ENCODE measurements around the gene MTM1.

Gene MTM1

DNA sequence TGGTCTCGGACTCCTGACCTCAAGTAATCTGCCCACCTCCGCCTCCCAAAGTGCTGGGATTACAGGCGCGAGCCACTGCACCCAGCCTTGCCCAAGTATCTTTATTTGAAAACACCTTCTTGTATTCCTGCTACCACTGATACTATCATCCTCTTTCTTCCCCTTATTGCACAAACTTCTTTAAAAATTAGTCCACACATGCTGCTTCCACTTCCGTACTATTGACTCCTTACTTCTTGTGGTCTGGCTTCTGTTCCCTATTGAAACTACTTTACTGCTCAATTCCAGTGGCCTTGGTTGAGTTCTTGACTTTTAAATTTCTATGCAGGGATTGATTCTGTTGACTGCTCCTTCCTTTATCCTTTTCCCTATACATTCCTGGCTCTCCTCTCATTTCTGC lies 38.8 kb downstream of the MTM1 start:
- DNase-seq: no peak

DNA sequence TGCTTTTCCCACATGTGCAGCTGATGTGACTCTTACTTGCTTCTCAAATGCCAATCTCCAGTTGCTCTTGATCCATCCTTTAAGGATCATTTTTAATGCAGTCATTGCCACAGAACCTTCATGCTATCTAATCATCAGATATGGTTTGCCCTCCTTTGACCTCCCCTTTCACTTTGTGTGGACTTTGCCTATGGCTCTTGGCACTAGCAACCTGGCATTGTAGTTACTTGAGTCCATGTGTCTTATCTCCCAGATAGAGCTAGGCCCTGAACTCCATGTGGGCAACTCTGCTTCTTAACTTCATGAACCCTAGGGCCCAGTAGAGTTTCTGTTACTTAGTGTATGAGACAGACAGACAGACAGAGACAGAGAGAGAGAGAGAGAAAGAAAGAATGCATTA lies 41.6 kb downstream of the MTM1 start:
- DNase-seq: no peak

DNA sequence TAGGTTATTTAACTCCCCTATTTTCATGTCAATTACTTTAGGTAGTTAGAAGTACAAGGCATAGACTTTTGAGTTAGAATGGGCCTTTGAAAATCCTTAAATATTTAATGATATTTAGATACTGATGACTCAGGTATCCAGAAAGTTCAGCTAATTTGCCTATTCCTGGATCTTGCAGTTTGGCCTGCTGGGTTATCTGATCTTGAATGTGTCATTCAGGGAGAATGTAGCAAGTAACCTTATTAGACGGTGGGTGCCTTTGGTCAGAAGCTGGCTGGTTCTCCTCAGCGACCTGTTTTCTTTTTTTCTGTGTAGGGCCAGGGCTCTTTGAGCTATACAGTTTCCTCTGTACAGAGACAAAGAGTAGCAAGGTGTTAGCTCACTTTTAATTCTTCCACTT lies 42.0 kb downstream of the MTM1 start:
- DNase-seq: no peak

DNA sequence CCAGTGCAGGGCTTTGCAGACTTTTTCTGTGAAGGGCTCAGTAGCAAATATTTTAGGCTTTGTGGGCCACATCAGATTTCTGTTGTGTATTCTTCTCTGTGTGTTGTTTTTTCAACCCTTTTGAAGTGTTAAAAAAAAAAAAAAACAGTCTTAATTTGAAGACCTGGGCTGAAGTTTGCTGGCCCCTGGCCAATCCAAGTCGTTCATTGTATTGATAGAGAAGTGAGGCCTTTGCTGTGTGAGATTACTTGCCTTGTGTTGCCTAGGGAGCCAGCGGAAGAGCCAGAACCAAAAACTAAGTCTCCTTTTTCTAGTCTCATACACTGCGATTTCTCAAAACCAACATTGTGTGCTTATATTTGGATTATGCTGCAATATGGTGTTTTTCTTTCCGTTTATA lies 46.9 kb downstream of the MTM1 start:
- DNase-seq: no peak

DNA sequence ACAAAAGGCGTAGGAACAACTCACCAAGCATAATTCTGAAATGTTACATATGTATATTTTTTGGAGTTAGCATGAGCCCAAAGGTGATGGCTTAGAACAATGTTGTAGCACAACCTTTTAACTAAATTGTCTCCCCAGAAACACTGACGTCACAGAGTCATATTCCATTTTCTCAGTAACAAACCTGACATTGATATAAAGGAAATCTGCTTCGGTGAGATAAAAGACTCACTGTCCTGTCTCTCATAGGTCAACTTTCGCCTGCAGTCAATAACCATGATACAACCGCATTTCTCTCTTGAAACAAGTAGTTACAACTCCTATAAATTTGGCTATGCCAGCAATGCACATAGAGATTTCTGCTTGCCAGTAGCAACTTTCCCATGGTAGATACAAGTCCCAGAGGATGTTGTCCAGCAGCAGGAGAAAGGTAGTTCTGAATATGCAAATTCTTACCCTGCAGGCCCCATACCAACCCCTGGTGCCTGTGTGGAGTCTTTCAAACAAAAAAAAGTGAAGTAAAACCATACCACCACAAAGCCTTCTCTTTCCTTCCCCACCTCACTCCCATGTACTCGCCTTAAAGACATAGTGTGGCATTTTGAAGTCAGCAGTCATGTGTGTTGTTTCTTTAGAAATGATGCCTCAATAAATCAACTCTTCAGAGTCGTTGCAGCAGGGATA lies 47.9 kb downstream of the MTM1 start:
- DNase-seq: no peak

DNA sequence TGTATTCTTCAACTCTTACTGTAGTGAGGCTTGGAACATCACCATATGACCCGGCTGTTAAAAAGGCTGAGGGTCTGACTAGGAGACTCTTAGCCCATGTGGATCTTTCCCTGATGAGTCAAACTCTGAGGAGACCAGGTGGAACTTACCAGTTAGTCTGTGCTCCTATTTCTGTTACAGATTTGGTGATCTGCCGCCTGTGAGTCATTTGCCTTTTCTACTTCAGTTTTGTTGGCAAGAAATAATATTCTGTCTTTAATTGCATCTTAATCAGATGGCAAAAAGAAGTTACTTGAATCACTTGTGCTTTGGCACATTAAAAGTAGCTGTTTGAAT lies 48.4 kb downstream of the MTM1 start:
- no peak for DNase-seq

DNA sequence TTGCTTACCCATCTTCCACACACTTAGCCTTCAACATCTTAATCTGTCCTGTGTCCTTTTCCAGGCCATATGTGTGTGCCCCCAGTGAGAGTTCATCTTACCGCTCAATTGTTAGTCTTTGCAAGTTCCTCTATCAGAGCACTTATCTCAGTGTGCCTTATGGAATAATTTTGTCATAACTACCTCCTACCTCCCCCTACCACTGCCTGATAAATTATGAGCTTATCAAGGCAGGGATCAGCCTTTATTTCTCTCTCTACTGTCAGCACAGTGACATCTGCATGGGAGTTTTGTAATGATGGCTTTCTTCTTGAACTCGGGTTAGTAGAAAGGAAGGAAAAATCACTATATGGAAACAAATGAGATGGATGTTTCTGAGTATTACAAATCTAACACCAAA lies 53.2 kb downstream of the MTM1 start:
- no peak for DNase-seq

DNA sequence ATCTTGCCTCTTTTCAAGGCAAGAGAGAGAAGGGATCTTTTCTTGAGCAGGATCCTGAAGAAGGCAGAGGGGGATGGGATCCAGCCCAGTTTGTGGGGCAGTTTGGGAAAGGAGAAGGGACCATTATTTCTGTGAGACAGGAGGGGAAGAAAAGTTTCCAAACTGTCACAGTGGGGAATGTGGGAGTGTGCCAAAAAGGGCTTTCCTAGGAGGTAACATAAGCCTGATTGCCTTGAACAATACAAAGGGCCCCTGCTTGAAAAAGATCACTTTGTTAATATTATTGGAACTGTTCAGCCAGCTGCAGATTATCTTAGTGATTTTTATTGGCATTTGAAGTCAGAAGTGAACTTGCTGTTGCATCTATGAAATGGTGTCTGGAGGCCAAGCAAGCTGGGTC lies 55.2 kb downstream of the MTM1 start:
- no peak for DNase-seq

DNA sequence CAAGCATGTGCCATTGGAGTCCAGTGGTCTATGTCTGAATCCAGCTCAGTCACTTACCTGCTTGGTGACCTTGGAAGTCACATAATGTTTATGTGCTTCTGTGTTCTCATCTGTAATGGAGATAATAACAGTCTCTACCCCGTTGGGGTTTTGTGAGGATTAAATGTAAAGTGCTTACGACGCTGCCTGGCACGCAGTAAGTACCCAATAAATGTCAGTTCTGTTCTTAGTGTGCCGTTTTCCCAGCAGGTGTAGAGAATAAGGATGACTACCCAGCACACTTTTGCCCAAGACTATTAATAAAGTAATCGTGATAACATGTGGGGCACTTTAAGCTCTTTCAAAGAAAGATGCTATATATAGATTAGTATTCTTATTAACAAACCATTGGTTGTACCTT lies 56.7 kb downstream of the MTM1 start:
- DNase-seq: no peak

DNA sequence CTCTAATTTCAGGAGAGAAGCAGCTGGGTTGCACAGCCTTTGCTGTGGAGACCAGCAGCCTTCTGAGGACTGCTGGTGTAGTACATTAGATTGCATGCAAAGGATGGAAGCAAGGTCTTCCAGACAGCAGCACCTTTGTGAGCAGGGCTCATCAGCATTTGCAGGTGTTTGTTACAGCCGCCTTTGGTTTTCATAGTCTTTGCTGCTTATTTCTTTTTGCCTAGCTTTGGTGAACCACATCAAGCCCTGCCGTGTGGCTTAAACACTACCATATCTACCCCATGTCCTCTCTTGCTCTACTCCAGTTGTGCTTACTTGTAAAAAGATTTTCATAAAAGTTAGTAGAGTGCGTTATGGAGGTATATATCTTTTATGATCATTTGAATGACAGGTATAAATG lies 57.5 kb downstream of the MTM1 start:
- DNase-seq: no peak

DNA sequence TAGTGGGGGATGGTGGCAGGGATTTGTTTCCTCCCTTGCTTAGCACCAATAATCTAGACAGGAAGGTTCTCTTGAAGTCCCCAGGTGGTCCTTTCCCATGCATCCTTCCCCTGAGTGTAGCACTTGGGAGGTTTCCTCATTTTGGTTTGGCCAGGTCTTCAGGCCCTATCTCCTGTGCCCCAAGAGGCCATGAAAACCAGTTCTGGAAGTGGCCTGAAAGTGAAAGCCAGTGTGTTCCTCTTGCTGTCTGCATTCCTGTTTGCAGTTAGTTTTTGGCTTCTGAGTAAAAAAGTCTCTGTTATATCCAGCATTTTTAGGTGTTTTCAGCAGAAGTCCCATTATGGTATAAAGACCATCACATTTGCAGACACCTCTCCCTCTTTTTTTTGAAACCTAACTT lies 59.5 kb downstream of the MTM1 start:
- DNase-seq: no peak

DNA sequence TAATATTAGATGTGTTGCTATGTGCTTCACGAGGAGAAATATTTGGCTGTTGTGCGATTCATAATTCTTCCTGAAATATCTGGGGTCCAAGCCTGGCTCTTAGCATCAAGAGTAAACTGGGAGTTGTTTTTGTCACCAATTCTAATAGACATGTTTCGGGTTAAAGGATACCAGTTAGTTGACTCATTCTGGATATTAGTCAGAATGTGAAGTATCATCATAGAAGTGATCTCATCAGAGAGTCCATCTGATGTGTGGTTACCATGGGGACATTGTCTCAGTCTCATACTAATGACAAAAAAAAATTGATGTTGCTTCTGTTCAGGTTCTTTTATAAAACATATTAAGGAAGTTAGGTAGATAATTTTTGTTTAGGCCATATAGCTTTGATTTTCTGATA lies 67.5 kb downstream of the MTM1 start:
- DNase-seq: no peak

DNA sequence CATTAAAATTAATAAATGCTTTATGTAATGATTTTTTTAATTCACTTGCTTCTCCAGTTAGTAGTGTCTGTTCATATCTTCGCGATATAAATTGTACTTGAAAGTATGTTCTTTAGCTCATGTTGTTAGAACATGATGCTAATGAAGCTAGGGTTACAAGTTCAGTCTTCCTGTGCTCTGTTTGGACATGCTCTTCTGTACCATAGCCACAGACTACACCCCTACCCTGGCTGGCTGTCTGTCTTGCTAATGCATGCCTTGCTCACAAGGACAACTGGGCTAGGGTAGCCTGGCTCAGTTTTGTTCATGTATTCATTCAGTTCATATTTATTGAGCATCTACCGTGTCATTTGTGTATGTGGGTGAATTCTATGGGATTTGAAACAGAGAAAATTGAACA lies 74.0 kb downstream of the MTM1 start:
- no peak for DNase-seq

DNA sequence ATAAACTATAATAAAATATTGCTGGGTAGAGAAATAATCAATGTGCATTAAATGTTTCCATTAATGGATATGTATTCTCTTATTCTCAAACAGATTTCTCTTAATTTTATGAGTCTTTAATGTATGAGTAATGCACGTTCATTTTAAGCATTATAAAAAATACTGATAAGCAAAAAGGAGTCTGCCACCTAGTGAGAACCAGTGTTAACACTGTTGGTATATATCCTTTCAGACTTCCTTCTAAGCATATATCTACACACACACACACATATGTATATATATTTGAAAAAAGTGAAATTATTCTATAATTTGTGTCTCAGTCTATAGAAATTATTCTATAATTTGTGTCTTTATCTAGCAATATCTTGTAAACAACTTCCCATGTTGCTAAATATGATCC lies 74.8 kb downstream of the MTM1 start:
- DNase-seq: no peak

DNA sequence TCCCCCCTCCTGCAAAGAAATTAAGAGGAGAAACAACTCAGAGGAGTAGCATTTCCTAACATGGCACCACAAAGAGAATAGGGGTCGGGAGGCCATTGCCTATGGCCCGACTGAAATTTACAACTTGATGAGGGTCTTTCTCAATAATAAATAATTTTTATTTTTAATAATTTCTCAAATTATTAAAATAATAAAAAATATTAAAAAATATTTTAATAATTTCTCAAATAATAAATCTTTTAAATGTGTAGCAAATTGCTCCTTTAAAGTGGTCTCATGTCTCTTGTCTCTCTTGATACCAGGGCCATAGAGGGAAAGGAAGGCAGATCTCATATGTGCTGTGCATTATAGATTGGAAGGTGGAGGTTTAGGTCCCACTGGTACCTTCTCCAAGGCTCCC lies 75.5 kb downstream of the MTM1 start:
- DNase-seq: no peak

DNA sequence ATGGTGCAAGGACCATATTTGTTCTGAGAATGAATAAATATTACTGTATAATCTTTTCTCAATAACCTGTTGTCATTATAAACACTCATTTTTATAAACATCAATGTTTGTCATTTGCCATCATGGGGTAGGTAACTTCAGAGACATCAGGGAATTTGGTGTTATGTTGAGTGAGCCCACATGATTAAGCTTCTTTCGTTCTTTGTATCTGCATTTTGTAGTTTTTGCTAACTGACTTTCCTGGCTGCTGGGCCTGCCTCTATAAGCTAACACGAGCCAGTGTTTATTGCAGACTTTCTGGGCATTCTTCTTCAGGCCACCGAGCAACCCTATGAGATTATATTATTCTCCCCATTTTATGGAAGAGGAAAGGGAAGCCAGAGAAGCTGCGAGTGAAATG lies 76.0 kb downstream of the MTM1 start:
- no peak for DNase-seq

DNA sequence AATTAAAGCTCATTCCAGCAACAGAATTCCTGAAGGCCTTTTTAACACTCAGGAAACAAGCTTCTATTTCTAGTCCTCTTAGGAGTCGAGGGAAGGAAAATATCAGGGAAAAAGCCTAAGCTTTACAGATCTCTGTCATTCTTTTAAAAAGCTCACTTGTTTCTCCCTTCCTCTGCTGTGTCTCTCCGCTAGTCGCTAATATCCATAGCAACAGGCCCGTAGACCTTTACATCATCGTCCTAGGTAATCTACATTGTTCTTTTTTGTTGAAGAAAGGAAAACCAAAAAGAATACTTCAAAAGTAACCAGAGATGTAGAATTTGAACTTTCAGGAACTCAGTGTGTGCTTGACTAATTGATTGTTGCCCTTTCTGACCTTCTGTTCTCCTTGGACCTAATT lies 78.9 kb downstream of the MTM1 start:
- DNase-seq: no peak

DNA sequence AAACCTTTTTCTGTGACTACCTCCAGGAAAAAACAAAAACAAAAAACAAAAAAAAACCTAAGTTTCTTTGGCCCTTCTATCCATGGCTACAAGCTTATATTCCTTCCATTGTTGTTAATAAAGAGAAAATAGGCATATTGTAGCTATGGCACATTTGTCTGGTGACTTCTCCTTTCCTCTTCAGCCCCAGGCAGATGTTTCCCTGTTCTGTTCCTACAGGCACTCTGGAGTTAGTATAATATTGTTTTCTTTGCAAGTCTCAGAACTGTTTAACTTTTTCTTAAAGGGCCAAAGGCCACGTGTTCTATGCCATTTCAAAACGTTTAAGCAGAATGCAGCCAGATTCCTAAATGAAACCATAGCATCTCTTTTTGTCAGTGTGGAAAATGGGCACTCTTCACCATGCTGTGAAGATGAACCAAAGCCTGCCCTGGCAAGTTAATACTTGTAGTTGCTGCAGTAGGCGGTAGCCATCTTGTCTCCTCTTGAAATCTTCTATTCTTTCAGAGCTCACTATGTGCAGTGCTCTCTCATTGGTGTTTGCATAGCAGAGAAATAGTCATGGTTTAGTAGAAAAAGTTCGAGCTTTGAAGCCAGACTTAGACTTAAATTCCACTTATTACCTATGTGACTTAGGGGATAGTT lies 80.0 kb downstream of the MTM1 start:
- no peak for DNase-seq

DNA sequence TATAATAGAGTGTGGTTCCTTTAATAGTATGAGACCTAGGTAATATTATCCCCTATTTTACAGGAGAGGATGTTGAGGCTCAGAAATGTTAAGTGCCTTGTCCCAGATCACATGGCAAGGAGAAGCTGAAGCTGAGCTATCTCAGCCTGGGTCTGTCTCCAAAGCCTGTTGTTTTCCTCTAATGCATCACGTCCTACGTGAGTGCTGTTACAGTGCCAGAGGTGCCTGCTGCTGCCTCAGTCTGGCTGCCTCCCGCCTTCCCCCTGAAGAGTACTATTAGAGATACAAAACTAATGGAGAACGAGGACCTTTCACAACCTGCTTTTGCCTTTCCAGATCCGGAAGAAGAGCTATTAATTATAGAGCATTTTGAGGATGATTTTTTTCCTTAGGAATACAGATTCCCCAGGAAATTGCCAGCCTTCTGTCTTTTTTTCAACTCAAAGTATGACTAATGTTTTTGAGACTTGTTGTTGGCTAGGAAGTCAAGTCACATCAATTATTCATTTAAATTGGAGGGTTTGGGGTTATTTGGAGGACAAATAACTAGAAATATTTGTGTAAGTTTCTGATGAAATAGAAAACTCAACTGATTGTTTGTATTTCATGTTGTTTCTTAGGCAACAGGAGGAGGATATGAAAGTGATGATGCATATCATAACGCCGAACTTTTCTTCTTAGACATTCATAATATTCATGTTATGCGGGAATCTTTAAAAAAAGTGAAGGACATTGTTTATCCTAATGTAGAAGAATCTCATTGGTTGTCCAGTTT lies 80.9 kb downstream of the MTM1 start:
- no peak for DNase-seq

DNA sequence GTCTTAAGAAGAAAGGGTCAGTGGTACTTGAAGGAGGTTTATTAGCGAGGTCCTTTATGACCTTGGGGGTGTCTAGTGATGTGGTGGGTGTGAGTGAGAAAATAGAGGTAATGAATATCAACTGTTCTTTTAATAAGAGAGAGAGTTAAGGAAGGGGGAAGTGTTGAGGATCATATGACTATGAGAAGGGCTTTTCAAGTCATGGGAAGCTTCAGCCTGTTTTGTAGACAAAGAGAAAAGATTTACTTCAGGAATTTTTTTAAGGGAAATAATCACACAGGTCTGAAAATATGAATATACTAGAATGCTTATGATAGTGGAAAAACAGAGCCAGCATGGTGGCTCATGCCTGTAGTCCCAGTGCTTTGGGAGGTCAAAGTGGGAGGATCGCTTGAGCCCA lies 83.5 kb downstream of the MTM1 start:
- no peak for DNase-seq

DNA sequence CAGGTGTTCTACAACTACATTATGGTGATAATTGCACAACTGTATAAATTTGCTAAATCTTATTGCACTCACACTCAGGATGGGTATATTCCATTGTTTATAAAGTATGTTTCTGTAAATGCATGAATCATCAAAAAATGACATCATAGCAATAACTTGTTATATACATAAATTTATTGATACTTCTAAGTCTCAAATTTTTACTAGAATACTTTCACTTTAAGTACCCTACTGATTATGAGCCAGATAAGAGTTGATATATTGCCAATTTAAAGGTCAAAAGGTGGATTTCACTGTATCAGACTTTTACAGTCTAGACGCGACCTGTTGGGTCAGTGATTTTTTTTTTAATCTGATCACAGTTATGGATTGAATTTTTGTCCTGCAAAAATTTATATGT lies 87.4 kb downstream of the MTM1 start:
- DNase-seq: no peak

DNA sequence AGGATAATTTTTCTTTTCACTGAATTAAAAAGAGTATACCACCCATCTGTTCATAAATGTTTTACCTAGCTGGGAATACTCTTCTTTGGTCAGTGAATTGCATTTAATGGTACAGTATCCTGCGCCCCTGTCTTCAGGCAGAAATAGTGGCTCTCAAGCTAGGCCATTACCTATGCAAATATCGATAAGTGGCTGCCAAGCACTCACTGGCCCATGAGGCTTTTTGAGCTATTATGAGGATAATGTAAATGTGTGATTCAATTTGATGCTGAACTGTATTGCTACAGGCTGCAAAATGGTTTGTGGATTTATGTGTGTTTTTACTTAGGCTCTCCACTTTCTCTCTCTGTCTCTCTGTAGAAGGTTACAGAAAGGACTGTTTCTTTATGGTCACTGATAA lies 94.7 kb downstream of the MTM1 start:
- no peak for DNase-seq

DNA sequence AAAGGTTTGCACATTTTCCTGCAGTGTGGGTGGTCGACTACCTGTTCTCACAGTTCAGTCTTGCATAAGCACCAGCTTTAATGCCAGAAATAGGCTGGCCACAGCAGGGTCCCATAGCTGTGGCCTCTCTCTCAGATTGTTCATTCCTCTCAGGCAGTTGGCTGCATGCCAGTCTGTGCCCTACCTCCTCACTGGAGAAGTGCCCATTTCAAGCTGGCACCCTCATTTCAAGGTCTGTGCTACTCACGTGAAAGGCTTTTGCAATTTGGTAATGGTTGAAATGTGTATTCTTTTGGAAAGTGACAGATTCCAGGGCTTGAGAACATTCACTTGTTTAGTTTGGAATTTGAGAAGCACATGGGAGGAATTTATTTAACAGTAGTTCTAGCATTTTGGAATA lies 95.9 kb downstream of the MTM1 start:
- no peak for DNase-seq

DNA sequence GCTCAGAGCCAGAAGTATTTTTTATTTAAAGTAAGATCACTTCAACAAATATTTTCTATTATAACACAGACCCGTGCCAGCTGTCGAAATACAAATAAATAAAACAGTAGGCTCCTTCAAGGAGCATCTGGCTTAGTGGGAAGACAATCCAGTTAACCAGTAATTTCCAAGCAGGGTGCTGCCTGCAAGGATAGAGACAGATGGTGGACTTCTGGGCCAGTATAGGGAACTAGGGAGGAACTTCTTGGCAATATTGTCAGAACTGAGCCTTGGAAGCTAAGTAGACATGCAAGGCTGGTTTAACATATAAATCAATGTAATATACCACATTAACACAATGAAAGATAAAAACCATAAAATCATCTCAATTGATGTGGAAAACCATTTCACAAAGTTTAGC lies 107.8 kb downstream of the MTM1 start:
- DNase-seq: no peak

DNA sequence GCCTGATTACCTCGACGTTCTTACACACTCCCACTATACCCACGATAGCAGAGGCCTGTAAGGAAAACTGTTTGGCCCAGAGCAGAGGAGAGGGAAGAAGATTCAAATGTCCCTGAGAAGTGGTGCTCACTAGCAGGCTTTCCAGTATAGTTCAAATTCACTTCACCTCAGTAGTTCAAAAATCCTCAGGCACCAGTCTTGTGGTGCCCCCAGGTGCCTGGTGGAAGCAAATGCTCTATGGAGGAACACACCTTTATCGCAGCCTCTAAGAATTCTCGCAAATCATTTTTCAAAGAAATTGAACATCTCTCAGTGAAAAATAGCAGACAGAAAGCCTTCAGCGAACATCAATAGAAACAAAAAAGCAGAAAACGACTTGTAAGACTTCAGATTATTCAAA lies 112.6 kb downstream of the MTM1 start:
- no peak for DNase-seq

All from stimulated activated CD4-positive, alpha-beta T cell treated with anti-CD3 and anti-CD28 coated beads, Interleukin-2, amount 100 ng/mL, for 24 hours (primary cell).